VCaP (cell line): Measurements from ENCODE around the gene TSPAN11.
A peak's percentile ranks its signal among the peaks of the same experiment; 100 is the strongest.

Experiments used
- H3K27ac ChIP-seq: fragments of 450-650 bp; 2 replicates; pipeline ENCODE4 v1.5.1; 2017
- CTCF ChIP-seq: fragments of 450-650 bp; conservative IDR thresholded peaks from 2 replicates; pipeline ENCODE4 v1.5.1; 2017; ENCODE audit warnings: mild to moderate bottlenecking, moderate library complexity

Gene TSPAN11

DNA sequence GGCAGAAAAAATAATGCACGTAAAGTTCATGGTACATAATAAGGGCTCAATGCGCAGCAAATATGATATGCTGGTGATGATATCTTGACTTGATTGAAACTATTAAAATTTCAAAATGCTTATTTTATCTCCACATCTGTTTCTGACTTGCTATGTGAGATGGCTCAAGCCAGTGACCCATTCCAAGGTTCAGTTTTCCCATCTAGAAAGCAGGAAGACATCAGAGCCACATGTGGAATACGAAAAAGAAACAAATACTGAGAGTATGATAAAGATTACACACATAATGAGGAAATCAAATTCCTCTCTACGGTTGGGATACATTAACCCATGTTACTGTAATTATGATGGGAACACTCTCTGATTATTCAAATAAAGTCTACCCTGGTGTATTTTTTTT is 24.0 kb upstream of the TSPAN11 start:
- no peak overlapping the region for H3K27ac ChIP-seq
- no peak for TF ChIP-seq CTCF

- no peak overlapping the region for H3K27ac ChIP-seq
- TF ChIP-seq CTCF, result no peak
Observed at GRCh38 chr12:30905463-30906009, 21.0 kb upstream of the TSPAN11 start.

GRCh38 chr12:30908076-30908721 is 18.3 kb upstream of the TSPAN11 start:
- peak overlapping the region; percentile 41 for H3K27ac ChIP-seq
- no peak for TF ChIP-seq CTCF

GRCh38 chr12:30908722-30909348 is 17.7 kb upstream of the TSPAN11 start:
- TF ChIP-seq CTCF, result no peak
- peak overlapping the region; percentile 41 for H3K27ac ChIP-seq

- no peak for TF ChIP-seq CTCF
Observed at GRCh38 chr12:30909349-30910037, 17.1 kb upstream of the TSPAN11 start.

DNA sequence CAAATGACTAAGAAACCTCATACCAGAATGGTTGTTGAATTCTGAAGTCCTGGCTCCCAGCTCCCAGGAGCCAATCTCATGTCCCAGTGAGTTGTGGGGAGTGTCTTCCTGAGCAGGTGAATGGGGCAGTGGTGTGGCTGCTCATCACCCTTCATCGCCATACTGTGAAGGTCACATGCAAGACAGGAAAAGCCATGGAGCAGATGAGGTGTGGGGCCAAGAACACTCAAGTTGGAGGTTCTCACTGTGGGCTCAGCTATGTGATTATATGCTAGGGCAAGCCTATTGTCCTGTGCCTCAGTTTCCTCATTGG is 16.6 kb upstream of the TSPAN11 start:
- H3K27ac ChIP-seq, result no peak overlapping the region
- TF ChIP-seq CTCF, result no peak

More at GRCh38 chr12:30909349-30910037, 17.1 kb upstream of the TSPAN11 start:
- H3K27ac ChIP-seq, result peak overlapping the region; percentile 41; the same call in 1 of the 2 replicates

GRCh38 chr12:30911207-30911606 is 15.3 kb upstream of the TSPAN11 start:
- TF ChIP-seq CTCF, result no peak

More at GRCh38 chr12:30911207-30911606, 15.3 kb upstream of the TSPAN11 start:
- H3K27ac ChIP-seq, result no peak overlapping the region
